MM.1S (cell line): Measurements from ENCODE around the gene DCST1.

ENCODE experiments used
- DNase-seq: peaks from one replicate; pipeline ENCODE4 v3.0.0-alpha.2; 2015
- H2AFZ ChIP-seq: fragments of 300-600 bp; sonication (generic); 2 replicates; pipeline ENCODE4 v1.6.0; 2016; ENCODE audit warnings: antibody characterized with exemption, low read length
- H3F3A ChIP-seq: fragments of 300-600 bp; sonication (generic); 2 replicates; pipeline ENCODE4 v1.6.1; 2016; ENCODE audit warnings: mild to moderate bottlenecking, antibody characterized with exemption, low read length, moderate library complexity, mixed read lengths; ENCODE audit not compliant: insufficient read depth
- H3K27ac ChIP-seq: fragments of 300-600 bp; sonication (generic); 2 replicates; pipeline ENCODE4 v1.5.1; 2016; ENCODE audit warnings: mild to moderate bottlenecking, low read length
- H3K27me3 ChIP-seq: fragments of 300-600 bp; sonication (generic); replicated peaks from 2 replicates; pipeline ENCODE4 v1.6.0; 2016; ENCODE audit warnings: low read length; ENCODE audit not compliant: insufficient read depth
- H3K36me3 ChIP-seq: fragments of 300-600 bp; sonication (generic); replicated peaks from 2 replicates; pipeline ENCODE4 v1.6.1; 2016; ENCODE audit warnings: mild to moderate bottlenecking, low read length, mixed read lengths; ENCODE audit not compliant: insufficient read depth
- H3K4me1 ChIP-seq: fragments of 300-600 bp; sonication (generic); 2 replicates; pipeline ENCODE4 v1.6.1; 2016; ENCODE audit warnings: low read length, mixed read lengths
- H3K4me2 ChIP-seq: fragments of 300-600 bp; sonication (generic); 2 replicates; pipeline ENCODE4 v1.6.0; 2016; ENCODE audit warnings: low read depth, low read length
- H3K4me3 ChIP-seq: fragments of 300-600 bp; sonication (generic); 2 replicates; pipeline ENCODE4 v1.5.1; 2016; ENCODE audit warnings: low read length, mixed read lengths
- H3K79me2 ChIP-seq: fragments of 300-600 bp; sonication (generic); 2 replicates; pipeline ENCODE4 v1.6.1; 2016; ENCODE audit warnings: mixed run types, low read length, mixed read lengths
- H3K9ac ChIP-seq: fragments of 300-600 bp; sonication (generic); 2 replicates; pipeline ENCODE4 v1.6.1; 2016; ENCODE audit warnings: low read length, mixed read lengths
- H3K9me2 ChIP-seq: fragments of 300-600 bp; sonication (generic); replicated peaks from 2 replicates; pipeline ENCODE4 v1.6.1; 2016; ENCODE audit warnings: mild to moderate bottlenecking, low read length, mixed read lengths; ENCODE audit not compliant: insufficient read depth
- H3K9me3 ChIP-seq: fragments of 300-600 bp; sonication (generic); replicated peaks from 2 replicates; pipeline ENCODE4 v1.6.1; 2016; ENCODE audit warnings: mild to moderate bottlenecking, low read length, mixed read lengths; ENCODE audit not compliant: insufficient read depth
- H4K20me1 ChIP-seq: fragments of 300-600 bp; sonication (generic); 2 replicates; pipeline ENCODE4 v1.6.1; 2016; ENCODE audit warnings: mild to moderate bottlenecking, low read length, moderate library complexity, mixed read lengths; ENCODE audit not compliant: insufficient read depth
- EZH2 ChIP-seq: fragments of 300-600 bp; sonication (generic); optimal IDR thresholded peaks from 2 replicates; pipeline ENCODE3; 2017; ENCODE audit warnings: low read depth, mild to moderate bottlenecking, antibody characterized with exemption, low read length, mixed read lengths
- EZH2phosphoT487 ChIP-seq: fragments of 300-600 bp; sonication (generic); IDR thresholded peaks from 2 replicates; pipeline ENCODE4 v1.6.1; 2018; ENCODE audit warnings: antibody characterized with exemption, low read length
- TF ChIP-seq, protein P1 (sequence below): fragments of 300-600 bp; sonication (generic); IDR thresholded peaks from 2 replicates; pipeline ENCODE4 v1.5.1; 2016; ENCODE audit warnings: antibody characterized with exemption, low read length, mixed read lengths

DCST1 gene

GRCh38 chr1:155061381-155062150 is 27.9 kb downstream of the DCST1 start:
- Histone ChIP-seq H3K4me2 (peak overlapping the region; percentile 29; the same call in 1 of the 2 replicates), H3F3A (peaks cover 17% of the 10 kb centered on the region), H3K9ac (no peak overlapping the region), H3K27me3 (no peaks in the 10 kb centered on the region), H3K27ac (no peak overlapping the region), H3K36me3 (peaks cover 2% of the 10 kb centered on the region; the same call in 1 of the 2 replicates), H3K4me3 (no peak overlapping the region), H3K79me2 (0 out of 2 replicates have a peak, but pooled peaks cover 8% of the 10 kb centered on the region), H3K4me1 (peaks cover 13% of the 10 kb centered on the region), H3K9me2 (no peaks in the 10 kb centered on the region), H2AFZ (no peak overlapping the region), H3K9me3 (no peaks in the 10 kb centered on the region), H4K20me1 (no peaks in the 10 kb centered on the region)
- no peak for TF ChIP-seq EZH2phosphoT487
- TF ChIP-seq, protein P1, sequence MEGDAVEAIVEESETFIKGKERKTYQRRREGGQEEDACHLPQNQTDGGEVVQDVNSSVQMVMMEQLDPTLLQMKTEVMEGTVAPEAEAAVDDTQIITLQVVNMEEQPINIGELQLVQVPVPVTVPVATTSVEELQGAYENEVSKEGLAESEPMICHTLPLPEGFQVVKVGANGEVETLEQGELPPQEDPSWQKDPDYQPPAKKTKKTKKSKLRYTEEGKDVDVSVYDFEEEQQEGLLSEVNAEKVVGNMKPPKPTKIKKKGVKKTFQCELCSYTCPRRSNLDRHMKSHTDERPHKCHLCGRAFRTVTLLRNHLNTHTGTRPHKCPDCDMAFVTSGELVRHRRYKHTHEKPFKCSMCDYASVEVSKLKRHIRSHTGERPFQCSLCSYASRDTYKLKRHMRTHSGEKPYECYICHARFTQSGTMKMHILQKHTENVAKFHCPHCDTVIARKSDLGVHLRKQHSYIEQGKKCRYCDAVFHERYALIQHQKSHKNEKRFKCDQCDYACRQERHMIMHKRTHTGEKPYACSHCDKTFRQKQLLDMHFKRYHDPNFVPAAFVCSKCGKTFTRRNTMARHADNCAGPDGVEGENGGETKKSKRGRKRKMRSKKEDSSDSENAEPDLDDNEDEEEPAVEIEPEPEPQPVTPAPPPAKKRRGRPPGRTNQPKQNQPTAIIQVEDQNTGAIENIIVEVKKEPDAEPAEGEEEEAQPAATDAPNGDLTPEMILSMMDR, result peak; percentile 100
- DNase-seq, result peak; percentile 96

DNA sequence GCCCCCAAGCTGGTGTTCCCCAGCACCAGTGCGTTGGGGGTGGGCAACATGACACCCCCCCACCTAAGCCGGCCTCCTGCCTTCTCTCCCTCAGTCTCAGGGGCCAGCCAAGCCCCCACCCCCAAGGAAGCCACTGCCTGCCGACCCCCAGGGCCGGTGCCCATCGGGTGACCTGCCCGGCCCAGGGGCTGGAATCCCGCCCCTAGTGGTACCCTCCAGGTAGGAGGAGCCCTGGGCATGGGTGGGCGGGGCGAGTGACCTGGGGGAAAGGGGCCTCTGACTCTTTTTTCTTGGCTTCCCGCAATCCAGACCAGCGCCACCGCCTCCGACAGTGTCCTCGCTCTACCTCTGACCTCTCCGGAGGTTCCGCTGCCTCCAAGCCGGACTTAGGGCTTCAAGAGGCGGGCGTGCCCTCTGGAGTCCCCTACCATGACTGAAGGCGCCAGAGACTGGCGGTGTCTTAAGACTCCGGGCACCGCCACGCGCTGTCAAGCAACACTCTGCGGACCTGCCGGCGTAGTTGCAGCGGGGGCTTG is 28.6 kb downstream of the DCST1 start:
- no peaks in the 10 kb centered on the region for H3K27me3 ChIP-seq
- H3K27ac ChIP-seq, result no peak overlapping the region
- H3K9me2 ChIP-seq, result no peaks in the 10 kb centered on the region
- H3F3A ChIP-seq, result peaks cover 17% of the 10 kb centered on the region
- peaks cover 13% of the 10 kb centered on the region for H3K4me1 ChIP-seq
- no peaks in the 10 kb centered on the region for H3K9me3 ChIP-seq
- no peak for DNase-seq
- peak overlapping the region; percentile 96; the same call in 1 of the 2 replicates for H3K4me2 ChIP-seq
- H3K9ac ChIP-seq, result no peak overlapping the region
- H3K79me2 ChIP-seq, result 0 out of 2 replicates have a peak, but pooled peaks cover 8% of the 10 kb centered on the region
- TF ChIP-seq EZH2 (no peak), EZH2phosphoT487 (no peak)
- TF ChIP-seq, protein P1, result no peak
- no peak overlapping the region for H3K4me3 ChIP-seq
- peaks cover 2% of the 10 kb centered on the region; the same call in 1 of the 2 replicates for H3K36me3 ChIP-seq
- H2AFZ ChIP-seq, result no peak overlapping the region
- H4K20me1 ChIP-seq, result no peaks in the 10 kb centered on the region

GRCh38 chr1:155062702-155063411 is 29.2 kb downstream of the DCST1 start:
- Histone ChIP-seq H3K27me3 (no peaks in the 10 kb centered on the region), H3K27ac (no peak overlapping the region), H3K79me2 (0 out of 2 replicates have a peak, but pooled peaks cover 8% of the 10 kb centered on the region), H4K20me1 (no peaks in the 10 kb centered on the region), H3K4me2 (peak overlapping the region; percentile 96), H3K36me3 (peaks cover 2% of the 10 kb centered on the region; the same call in 1 of the 2 replicates), H2AFZ (peak overlapping the region; percentile 72), H3K4me3 (peak overlapping the region; percentile 74), H3F3A (peaks cover 17% of the 10 kb centered on the region), H3K9me3 (no peaks in the 10 kb centered on the region), H3K9me2 (no peaks in the 10 kb centered on the region), H3K4me1 (peaks cover 13% of the 10 kb centered on the region), H3K9ac (no peak overlapping the region; the same call in 1 of the 2 replicates)
- TF ChIP-seq EZH2phosphoT487, result no peak
- TF ChIP-seq EZH2, result no peak
- TF ChIP-seq, protein P1, result peak; percentile 97
- peak; percentile 77 for DNase-seq
